Heart left ventricle (tissue), 16 donors: ENCODE results near the gene SETD2. TPM values are rescaled to one million over a fixed set of nuclear protein-coding genes. Genes with fewer than 3 reads are reported as not detected.
A peak's percentile ranks its signal among the peaks of the same experiment; 100 is the strongest.

ENCODE experiments used
- ATAC-seq, 4 donors: fragments of 200-7000 bp; cut with Tn5 transposase; one replicate each; pipeline ENCODE4 v1.9.1; 2020 to 2022; ENCODE audit warnings: moderate library complexity in 4 of 4, mild to moderate bottlenecking in 3 of 4, moderate number of reproducible peaks in 1 of 4
- DNase-seq, 5 donors: peaks; one replicate each; pipeline ENCODE4 v3.0.0-alpha.2; 2020
- H3K27ac ChIP-seq, 12 donors: fragments of 200-600 bp; sonication (generic) in 4 of 12; one replicate each; pipeline versions ENCODE4 v1.5.0 to v1.8.0; 2016 to 2022; ENCODE audit warnings: mild to moderate bottlenecking in 2 of 12
- H3K27me3 ChIP-seq, 9 donors: fragments of 200-600 bp; sonication (generic) in 2 of 9; one replicate each; pipeline versions ENCODE4 v1.5.1 to v1.8.0; 2016 to 2022; ENCODE audit warnings: mild to moderate bottlenecking in 3 of 9
- H3K36me3 ChIP-seq, 9 donors: fragments of 200-600 bp; sonication (generic) in 2 of 9; one replicate each; pipeline versions ENCODE4 v1.5.0 to v1.8.0; 2018 to 2022; ENCODE audit warnings: mild to moderate bottlenecking in 2 of 9
- H3K4me1 ChIP-seq, 12 donors: fragments of 200-600 bp; sonication (generic) in 4 of 12; one replicate each; pipeline versions ENCODE4 v1.5.0 to v1.8.0; 2016 to 2022; ENCODE audit warnings: mild to moderate bottlenecking in 3 of 12
- H3K4me3 ChIP-seq, 12 donors: fragments of 200-600 bp; sonication (generic) in 4 of 12; one replicate each; pipeline versions ENCODE4 v1.5.0 to v1.8.0; 2017 to 2022; ENCODE audit warnings: mild to moderate bottlenecking in 9 of 12, moderate library complexity in 4 of 12
- H3K9me3 ChIP-seq, 12 donors: fragments of 200-600 bp; sonication (generic) in 4 of 12; one replicate each; pipeline versions ENCODE4 v1.5.0 to v1.8.0; 2016 to 2022; ENCODE audit warnings: mild to moderate bottlenecking in 1 of 12
- CTCF ChIP-seq, 12 donors: fragments of 200-600 bp; sonication (generic) in 4 of 12; IDR thresholded peaks; one replicate each; pipeline versions ENCODE4 v1.5.0 to v1.8.0; 2018 to 2022; ENCODE audit warnings: antibody characterized with exemption in 12 of 12, mild to moderate bottlenecking in 5 of 12
- POLR2A ChIP-seq, 2 donors: fragments of 450-650 bp; IDR thresholded peaks; one replicate each; pipeline ENCODE4 v1.6.1; 2017; ENCODE audit warnings: antibody characterized with exemption in 2 of 2, mild to moderate bottlenecking in 2 of 2, moderate library complexity in 2 of 2
- WGBS, 4 donors: extraction: QIAGEN DNeasy Blood & Tissue Kit in 2 of 4; methylation state at CpG; one replicate each; pipeline versions ENCODE4 v1.1.5 to v1.1.7; 2013 to 2018; 5-methylcytosine and 5-hydroxymethylcytosine counted together
- intact Hi-C, 10 donors: fragments of 100-400 bp; cut with DNase I; formaldehyde crosslinking; loops; one replicate each; pipeline versions ENCODE4 v1.11.1 to v1.14.2; 2022
- polyA plus RNA-seq, 2 donors: library from polyadenylated mRNA; stranded (reverse); fragments of 200-250 nt; gene quantifications; one replicate each; pipeline ENCODE4 v1.2.3, GENCODE V29; 2013
- total RNA-seq, 9 donors: library from RNA; depleted of rRNA in 2 of 9; stranded (reverse); fragments of >200 nt in 2 of 9; fragmentation: NEBNext Ultra II Directional in 3 of 9; extraction: Animal tissue kit (Norgen Biotek cat#: 25700) in 3 of 9; gene quantifications; one replicate each; pipeline versions ENCODE4 v1.1.0 to v1.2.4, GENCODE V29; 2016 to 2023
- donor health status: ischemic (EF 13 %, LVEDD 7.1; RV severe dilation, severe dysfunction).
- donor health status: healthy with polysubstance abuse.
- donor health status: DM: no; HTN: yes; CAD: no.
- donor health status: DM: no; HTN: no; CAD: no.
- donor health status: ischemic (EF 25% LVEDD 6.9; RV normal size, moderate dysfunction).
- donor health status: ischemic (EF 25% LVEDD 5.7; RV mildly dilated, moderate dysfunction).
- donor health status: healthy.
- donor health status: DM: yes; HTN: yes; CAD: no.
- donor health status: ischemic (EF 35%, LVEDD 5.7; RV mildly dilated, moderate dysfunction).
- donor health status: nonischemic (EF 11% LVEDD 7.7; RV severe dilation, severe dysfunction).
- donor health status: DM: yes; HTN: yes; CAD: no.
- donor health status: PGD.
- donor health status: ischemic (EF 29% LVEDD 5.4; RV normal size, mild dysfunction).
- donor health status: nonischemic (EF 23%, LVEDD 6.1; RV moderate dilation, normal function).

Gene SETD2
- total and polyA plus RNA-seq, 11 donors: 9.0 to 34.1 (median 29.9) TPM

DNA sequence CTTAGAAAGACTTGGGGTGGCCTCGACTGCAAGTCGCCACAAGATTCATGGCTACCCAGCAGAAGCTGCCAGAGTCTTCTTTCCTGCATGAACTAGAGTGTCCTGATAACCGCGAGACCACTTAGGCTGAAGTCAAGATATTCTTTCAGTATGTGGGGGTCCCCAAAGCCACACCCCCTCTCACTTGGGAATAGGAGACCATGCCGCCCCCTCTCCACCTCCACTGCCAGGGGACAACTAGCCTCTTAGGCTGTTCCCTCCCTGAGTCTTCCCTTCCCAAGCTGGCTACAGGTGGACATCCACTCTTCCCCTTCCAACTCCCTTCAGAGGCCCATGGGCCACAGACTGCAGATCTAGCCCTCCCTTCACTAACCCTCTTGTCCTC is 186.1 kb downstream of the SETD2 start:
- H3K9me3 ChIP-seq: no peaks in the 10 kb centered on the region
- DNase-seq: peak in 1 of 5 donors; percentile 13
- H3K4me1 ChIP-seq: peaks cover 4 to 80% (median 44%) of the 10 kb centered on the region in 12 donors
- intact Hi-C loops: loop anchor here in 8 of 10 donors (2.0 to 5.0 kb wide), 8 partner anchors 29 to 111 kb away; no protein-coding TSS in a partner anchor
- TF ChIP-seq POLR2A (IDR thresholded peaks at IDR 0.05) (no peak), CTCF (IDR thresholded peaks at IDR 0.05) (no peak)
- WGBS, 4 donors: 91 to 94% (median 92%) methylated on average over 5 of the region's 5 CpGs
- peak overlapping the region in 4 of 12 donors; percentile 62 to 94 (median 88) for H3K27ac ChIP-seq
- no peak overlapping the region for H3K4me3 ChIP-seq
- H3K36me3 ChIP-seq: peaks cover 0 to 4% (median 0%) of the 10 kb centered on the region in 9 donors
- no peak for ATAC-seq
- H3K27me3 ChIP-seq: no peaks in the 10 kb centered on the region

- peaks cover 4 to 80% (median 51%) of the 10 kb centered on the region in 12 donors for H3K4me1 ChIP-seq
- ATAC-seq: peak; percentile 89 to 93 (median 93)
- 0 to 1% (median 0%) methylated on average over 53 to 64 of the region's 64 CpGs for WGBS, 4 donors
- H3K27me3 ChIP-seq: no peaks in the 10 kb centered on the region
- no peaks in the 10 kb centered on the region for H3K9me3 ChIP-seq
- peak within 1 kb of the TSS; percentile 50 to 88 (median 79) for H3K4me3 ChIP-seq
- intact Hi-C loops: loop anchor here in 7 of 10 donors (2.0 to 5.0 kb wide), 7 partner anchors 28 to 109 kb away; no protein-coding TSS in a partner anchor
- H3K27ac ChIP-seq: peak within 1 kb of the TSS; percentile 77 to 97 (median 92)
- H3K36me3 ChIP-seq: peaks cover 0 to 4% (median 0%) of the 10 kb centered on the region in 9 donors
- peak; percentile 93 to 97 (median 96) for DNase-seq
- TF ChIP-seq CTCF (IDR thresholded peaks at IDR 0.05) (no peak), POLR2A (IDR thresholded peaks at IDR 0.05) (peak in 1 of 2 donors; percentile 62)
Observed at GRCh38 chr3:46976326-46977190, 187.4 kb downstream of the SETD2 start, which contains the start of gene CCDC12. TSS of gene CCDC12 (minus strand) at chr3:46976745. CDS start at chr3:46976732, 13 bp downstream.

GRCh38 chr3:46974421-46975171 is 189.3 kb downstream of the SETD2 start:
- peaks cover 4 to 85% (median 61%) of the 10 kb centered on the region in 12 donors for H3K4me1 ChIP-seq
- H3K9me3 ChIP-seq: no peaks in the 10 kb centered on the region
- WGBS, 4 donors: 74 to 77% (median 77%) methylated on average over 9 of the region's 9 CpGs
- peak overlapping the region in 2 of 12 donors; percentile 76 to 83 for H3K4me3 ChIP-seq
- peak overlapping the region in 2 of 12 donors; percentile 15 to 94 for H3K27ac ChIP-seq
- no peak for ATAC-seq
- DNase-seq: peak in 1 of 5 donors; percentile 2
- H3K36me3 ChIP-seq: peaks cover 0 to 10% (median 0%) of the 10 kb centered on the region in 9 donors
- intact Hi-C loops: loop anchor here in 5 of 10 donors (5.0 kb wide), 3 partner anchors 42 to 107 kb away; no protein-coding TSS in a partner anchor
- H3K27me3 ChIP-seq: no peaks in the 10 kb centered on the region
- TF ChIP-seq POLR2A (IDR thresholded peaks at IDR 0.05) (no peak), CTCF (IDR thresholded peaks at IDR 0.05) (no peak)
